HepG2 (cell line): ENCODE results near the gene MASP1. TPM values are rescaled to one million over a fixed set of nuclear protein-coding genes. Genes with fewer than 3 reads are reported as not detected.

ENCODE experiments used
- GATAD2A ChIP-seq: IDR thresholded peaks from 2 replicates; pipeline ENCODE4 v1.6.1; 2016
- ZBTB8A ChIP-seq: sonication (generic); formaldehyde crosslinking; IDR thresholded peaks from 2 replicates; pipeline ENCODE4 v1.4.0; 2020; ENCODE audit warnings: mild to moderate bottlenecking, low read depth, missing genetic modification reagents, borderline replicate concordance
- polyA plus RNA-seq, 8 experiments: library from polyadenylated mRNA; depleted of rRNA in 3 of 8; stranded (reverse) in 7 of 8; unstranded in 1 of 8; fragments of >200 nt; fragmentation: Illumina TruSeq in 4 of 8; extraction: Trizol in 4 of 8; gene quantifications; 2 replicates each; pipeline versions ENCODE4 v1.2.1 to v1.2.3, GENCODE V29; 2011 to 2016; ENCODE audit warnings: low read depth in 4 of 8, missing spikeins in 1 of 8, mixed read lengths in 1 of 8; ENCODE audit not compliant: insufficient read depth in 1 of 8
- total RNA-seq, 5 experiments: library from RNA; depleted of rRNA; stranded (reverse); fragments of >200 nt; fragmentation: Illumina TruSeq; extraction: Trizol; gene quantifications; 2 replicates each; pipeline ENCODE4 v1.2.3, GENCODE V29; 2016; ENCODE audit warnings: low read depth in 1 of 5
- TF ChIP-seq, protein P1 (sequence below): sonication (generic); formaldehyde crosslinking; IDR thresholded peaks from 2 replicates; pipeline ENCODE4 v1.5.1; 2020; ENCODE audit warnings: missing genetic modification reagents, mild to moderate bottlenecking, borderline replicate concordance
- TF ChIP-seq, protein P2 (sequence below): sonication (generic); formaldehyde crosslinking; IDR thresholded peaks from 2 replicates; pipeline ENCODE4 v1.4.0; 2020; ENCODE audit warnings: missing genetic modification reagents, mild to moderate bottlenecking, borderline replicate concordance
- TF ChIP-seq, protein P3 (sequence below): sonication (generic); formaldehyde crosslinking; IDR thresholded peaks from 2 replicates; pipeline ENCODE4 v1.8.0; 2022; ENCODE audit warnings: mild to moderate bottlenecking, missing genetic modification reagents

MASP1 gene
- total and polyA plus RNA-seq, 2 of the 13 experiments (the other 11 are each of a cell fraction or from before 2014, with no cell fraction given): 10.8 to 56.0 TPM

DNA sequence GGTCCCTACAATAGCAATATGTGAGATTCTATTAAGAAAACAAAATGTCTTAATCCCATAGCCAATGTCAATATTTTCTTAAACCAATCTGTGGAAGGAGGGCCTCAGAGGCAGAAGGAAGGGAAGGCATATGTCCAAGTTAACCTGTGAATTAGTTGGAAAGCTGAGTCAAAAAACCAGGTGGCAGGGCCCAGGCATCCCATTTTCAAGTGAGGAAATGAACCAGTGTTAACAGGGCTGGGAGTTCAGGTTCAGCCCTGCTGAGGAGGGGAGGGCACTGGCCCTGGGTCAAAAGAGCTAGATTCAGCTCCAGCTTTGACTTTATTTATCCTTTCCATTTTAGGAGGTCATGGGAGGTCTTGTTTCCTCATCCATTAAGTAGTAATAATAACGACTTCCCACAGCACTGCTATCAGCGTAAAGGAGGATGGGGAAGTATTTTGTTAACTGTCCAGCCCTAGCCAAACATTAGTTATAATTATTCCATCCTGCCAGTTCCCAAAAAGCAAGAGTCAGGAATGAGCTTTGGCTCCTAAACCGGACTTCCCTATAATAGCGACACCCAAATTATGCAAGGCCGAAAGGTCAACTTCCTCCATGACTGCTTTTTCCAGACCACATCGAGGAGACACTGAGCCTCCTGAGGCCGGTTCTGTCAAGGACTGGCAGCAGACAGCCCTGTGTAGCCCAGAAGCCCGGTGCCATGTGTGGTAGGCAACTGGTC, 3.2 kb downstream of the MASP1 start (continued):
- TF ChIP-seq, protein P1, sequence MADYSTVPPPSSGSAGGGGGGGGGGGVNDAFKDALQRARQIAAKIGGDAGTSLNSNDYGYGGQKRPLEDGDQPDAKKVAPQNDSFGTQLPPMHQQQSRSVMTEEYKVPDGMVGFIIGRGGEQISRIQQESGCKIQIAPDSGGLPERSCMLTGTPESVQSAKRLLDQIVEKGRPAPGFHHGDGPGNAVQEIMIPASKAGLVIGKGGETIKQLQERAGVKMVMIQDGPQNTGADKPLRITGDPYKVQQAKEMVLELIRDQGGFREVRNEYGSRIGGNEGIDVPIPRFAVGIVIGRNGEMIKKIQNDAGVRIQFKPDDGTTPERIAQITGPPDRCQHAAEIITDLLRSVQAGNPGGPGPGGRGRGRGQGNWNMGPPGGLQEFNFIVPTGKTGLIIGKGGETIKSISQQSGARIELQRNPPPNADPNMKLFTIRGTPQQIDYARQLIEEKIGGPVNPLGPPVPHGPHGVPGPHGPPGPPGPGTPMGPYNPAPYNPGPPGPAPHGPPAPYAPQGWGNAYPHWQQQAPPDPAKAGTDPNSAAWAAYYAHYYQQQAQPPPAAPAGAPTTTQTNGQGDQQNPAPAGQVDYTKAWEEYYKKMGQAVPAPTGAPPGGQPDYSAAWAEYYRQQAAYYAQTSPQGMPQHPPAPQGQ (CRISPR knock-in tag): no peak
- TF ChIP-seq ZBTB8A (CRISPR knock-in tag) (no peak), GATAD2A (CRISPR knock-in tag) (no peak)
- TF ChIP-seq, protein P2, sequence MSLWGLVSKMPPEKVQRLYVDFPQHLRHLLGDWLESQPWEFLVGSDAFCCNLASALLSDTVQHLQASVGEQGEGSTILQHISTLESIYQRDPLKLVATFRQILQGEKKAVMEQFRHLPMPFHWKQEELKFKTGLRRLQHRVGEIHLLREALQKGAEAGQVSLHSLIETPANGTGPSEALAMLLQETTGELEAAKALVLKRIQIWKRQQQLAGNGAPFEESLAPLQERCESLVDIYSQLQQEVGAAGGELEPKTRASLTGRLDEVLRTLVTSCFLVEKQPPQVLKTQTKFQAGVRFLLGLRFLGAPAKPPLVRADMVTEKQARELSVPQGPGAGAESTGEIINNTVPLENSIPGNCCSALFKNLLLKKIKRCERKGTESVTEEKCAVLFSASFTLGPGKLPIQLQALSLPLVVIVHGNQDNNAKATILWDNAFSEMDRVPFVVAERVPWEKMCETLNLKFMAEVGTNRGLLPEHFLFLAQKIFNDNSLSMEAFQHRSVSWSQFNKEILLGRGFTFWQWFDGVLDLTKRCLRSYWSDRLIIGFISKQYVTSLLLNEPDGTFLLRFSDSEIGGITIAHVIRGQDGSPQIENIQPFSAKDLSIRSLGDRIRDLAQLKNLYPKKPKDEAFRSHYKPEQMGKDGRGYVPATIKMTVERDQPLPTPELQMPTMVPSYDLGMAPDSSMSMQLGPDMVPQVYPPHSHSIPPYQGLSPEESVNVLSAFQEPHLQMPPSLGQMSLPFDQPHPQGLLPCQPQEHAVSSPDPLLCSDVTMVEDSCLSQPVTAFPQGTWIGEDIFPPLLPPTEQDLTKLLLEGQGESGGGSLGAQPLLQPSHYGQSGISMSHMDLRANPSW (CRISPR knock-in tag): no peak
- TF ChIP-seq, protein P3, sequence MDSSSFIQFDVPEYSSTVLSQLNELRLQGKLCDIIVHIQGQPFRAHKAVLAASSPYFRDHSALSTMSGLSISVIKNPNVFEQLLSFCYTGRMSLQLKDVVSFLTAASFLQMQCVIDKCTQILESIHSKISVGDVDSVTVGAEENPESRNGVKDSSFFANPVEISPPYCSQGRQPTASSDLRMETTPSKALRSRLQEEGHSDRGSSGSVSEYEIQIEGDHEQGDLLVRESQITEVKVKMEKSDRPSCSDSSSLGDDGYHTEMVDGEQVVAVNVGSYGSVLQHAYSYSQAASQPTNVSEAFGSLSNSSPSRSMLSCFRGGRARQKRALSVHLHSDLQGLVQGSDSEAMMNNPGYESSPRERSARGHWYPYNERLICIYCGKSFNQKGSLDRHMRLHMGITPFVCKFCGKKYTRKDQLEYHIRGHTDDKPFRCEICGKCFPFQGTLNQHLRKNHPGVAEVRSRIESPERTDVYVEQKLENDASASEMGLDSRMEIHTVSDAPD: no peak
